SIG-M5 (cell line): ENCODE results near the gene BUD13.

ENCODE experiments used
- DNase-seq: peaks from one replicate; lab custom pipeline; 2025; lab: John Stamatoyannopoulos, UW

The BUD13 gene

GRCh38 chr11:116716621-116717020 is 56.2 kb downstream of the BUD13 start:
- DNase-seq: no peak

- DNase-seq: no peak
These were observed 57.4 kb downstream of the BUD13 start for GRCh38 chr11:116715383-116715782.

GRCh38 chr11:116714902-116715301 is 57.9 kb downstream of the BUD13 start:
- DNase-seq: no peak

- DNase-seq: no peak
These were observed 60.4 kb downstream of the BUD13 start for GRCh38 chr11:116712428-116712827.

GRCh38 chr11:116710762-116711161 is 62.0 kb downstream of the BUD13 start:
- DNase-seq: no peak

GRCh38 chr11:116710001-116710674 is 62.6 kb downstream of the BUD13 start:
- no peak for DNase-seq

GRCh38 chr11:116707746-116708145 is 65.0 kb downstream of the BUD13 start:
- DNase-seq: no peak

GRCh38 chr11:116707161-116707629 is 65.6 kb downstream of the BUD13 start:
- DNase-seq: no peak

- no peak for DNase-seq
These were observed 69.4 kb downstream of the BUD13 start for GRCh38 chr11:116703421-116703820.

GRCh38 chr11:116702772-116703385 is 69.9 kb downstream of the BUD13 start:
- no peak for DNase-seq

- no peak for DNase-seq
These were observed 70.9 kb downstream of the BUD13 start for GRCh38 chr11:116701876-116702275.

- no peak for DNase-seq
These were observed 71.4 kb downstream of the BUD13 start for GRCh38 chr11:116701297-116701801.

GRCh38 chr11:116700586-116701220 is 72.1 kb downstream of the BUD13 start:
- no peak for DNase-seq
